NOMO-1 (cell line): ENCODE data around the gene DES.

Experiments
- DNase-seq, 2 experiments: peaks; one replicate each; lab custom pipeline; 2025; ENCODE audit not compliant: unreplicated experiment in 2 of 2; lab: John Stamatoyannopoulos, UW

DES gene

GRCh38 chr2:219470429-219470828 lies 52.3 kb downstream of the DES start:
- no peak for DNase-seq

DNA sequence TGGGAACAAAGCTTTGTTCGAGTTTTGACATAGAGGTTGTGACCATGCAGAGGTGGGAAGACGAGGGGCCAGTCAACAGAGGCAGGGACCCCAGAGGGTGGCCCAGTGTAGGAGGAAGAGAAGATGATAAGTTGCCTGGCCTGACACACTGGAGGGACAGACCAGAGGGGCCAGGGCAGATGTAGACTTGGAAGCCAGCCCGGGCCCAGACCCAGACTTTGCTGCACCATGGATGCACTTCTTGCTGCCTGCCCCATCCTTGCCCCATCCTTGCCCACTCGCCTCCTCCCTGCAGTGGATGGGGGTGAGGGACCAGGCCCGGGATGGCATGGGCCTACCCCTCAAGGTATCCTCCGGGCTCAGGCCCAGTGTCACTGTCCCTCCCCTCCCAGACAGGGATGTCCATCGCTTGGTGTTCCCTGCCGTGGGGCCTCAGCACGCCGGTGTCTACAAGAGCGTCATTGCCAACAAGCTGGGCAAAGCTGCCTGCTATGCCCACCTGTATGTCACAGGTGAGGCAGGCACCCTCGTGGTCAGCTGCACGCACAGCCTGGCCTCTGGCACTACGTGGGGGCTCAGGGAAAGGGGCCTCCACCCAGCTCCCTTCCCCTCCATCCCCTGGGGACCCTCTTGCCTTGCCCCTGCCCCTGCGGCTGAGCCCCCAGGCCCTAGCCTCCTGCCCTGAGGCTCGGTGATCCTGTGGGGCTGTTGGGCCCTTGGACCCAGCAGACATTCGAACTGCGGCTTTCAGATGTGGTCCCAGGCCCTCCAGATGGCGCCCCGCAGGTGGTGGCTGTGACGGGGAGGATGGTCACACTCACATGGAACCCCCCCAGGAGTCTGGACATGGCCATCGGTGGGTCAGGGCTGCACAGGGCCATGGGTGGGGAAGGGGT lies 53.5 kb downstream of the DES start:
- no peak for DNase-seq

GRCh38 chr2:219472629-219473187 lies 54.5 kb downstream of the DES start:
- DNase-seq, result no peak

GRCh38 chr2:219473511-219473910 lies 55.3 kb downstream of the DES start:
- DNase-seq, result no peak

DNA sequence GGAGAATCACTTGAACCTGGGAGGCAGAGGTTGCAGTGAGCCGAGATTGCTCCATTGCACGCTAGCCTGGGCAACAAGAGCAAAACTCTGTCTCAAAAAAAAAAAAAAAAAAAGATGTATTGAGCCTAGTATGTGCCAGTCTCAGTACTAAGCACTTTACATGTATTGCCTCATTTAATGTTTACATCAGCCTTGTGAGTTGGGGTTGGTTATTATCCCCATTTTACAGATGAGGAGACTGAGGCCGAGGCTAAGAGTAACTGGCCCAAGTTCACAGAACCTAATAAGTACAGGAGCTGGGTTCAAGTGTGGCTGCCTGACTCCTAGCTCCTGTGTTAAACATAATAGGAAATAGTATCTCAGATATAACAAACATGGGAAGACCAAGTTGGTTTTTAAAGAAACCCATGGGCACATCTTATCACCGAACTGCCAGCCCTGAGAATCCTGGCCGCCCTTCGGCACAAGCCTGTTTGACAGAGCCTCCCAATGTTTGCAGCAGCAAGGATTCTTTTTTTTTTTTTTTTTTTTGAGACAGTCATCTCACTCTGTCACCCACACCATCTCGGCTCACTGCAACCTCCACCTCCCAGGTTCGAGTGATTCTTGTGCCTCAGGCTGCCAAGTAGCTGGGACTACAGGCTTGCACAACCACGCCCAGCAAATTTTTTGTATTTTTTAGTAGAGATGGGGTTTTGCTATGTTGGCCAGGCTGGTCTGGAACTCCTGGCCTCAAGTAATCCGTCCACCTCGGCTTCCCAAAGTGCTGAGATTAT lies 56.3 kb downstream of the DES start:
- no peak for DNase-seq

GRCh38 chr2:219475278-219475677 lies 57.1 kb downstream of the DES start:
- no peak for DNase-seq

DNA sequence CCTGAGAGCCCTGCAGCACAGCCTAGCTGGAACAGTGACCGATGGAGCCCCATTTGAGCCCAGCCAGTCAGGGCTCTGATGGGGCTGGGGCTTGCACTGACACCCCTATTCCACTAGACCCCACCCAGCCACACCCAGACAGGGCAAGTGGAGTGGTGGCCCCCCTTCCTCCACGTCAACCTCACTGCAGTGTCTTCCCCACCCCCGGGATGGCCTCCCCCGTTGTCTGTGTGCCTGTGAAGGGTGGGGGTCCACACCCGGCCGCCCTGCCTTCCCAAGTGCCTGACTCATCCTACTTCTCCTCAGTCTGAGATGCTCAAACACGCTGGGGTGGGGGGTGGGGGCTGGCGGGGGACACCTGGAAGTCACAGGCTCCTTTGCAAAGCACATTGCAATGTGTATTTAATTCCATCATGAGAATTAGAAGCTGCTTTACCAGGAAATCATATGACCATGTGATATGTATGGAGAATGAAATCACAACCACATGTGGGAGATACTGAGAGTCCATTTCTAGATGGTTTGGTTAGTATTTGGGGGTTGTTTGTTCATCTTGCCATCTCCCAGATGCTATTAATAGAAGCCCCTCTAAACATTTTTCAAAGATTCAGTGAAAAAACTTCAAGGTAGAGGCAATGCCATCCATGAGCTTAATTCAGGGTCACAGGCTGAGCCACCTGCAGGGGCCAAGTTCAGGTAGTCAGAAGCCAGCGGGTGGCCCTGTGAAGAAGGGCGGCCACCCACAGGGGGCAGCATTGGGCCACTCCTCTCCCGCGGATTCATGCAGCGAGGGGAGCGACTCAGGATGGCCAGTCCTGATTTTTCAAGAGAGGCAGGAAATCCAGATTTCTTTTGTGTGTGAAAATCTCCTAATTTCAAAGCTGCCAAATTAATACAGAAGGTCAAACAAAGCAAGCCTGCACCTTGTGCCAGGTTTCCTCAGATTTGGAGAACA lies 57.8 kb downstream of the DES start:
- DNase-seq, result peak; percentile 28 to 41
